ENCODE data around the gene TMPRSS12. TPM values are rescaled to one million over a fixed set of nuclear protein-coding genes. Genes with fewer than 3 reads are reported as not detected.

TMPRSS12 gene
- total and polyA plus RNA-seq, 4 donors, result 0.12 to 0.19 TPM; not detected in 2

Small RNA genes lying within 50 kb of the gene (small RNA-seq; reads per million reads assigned to genes)
- gene AC013244.2 (ENCODE audit: low replicate concordance) (not detected), gene RN7SL519P (ENCODE audit: low replicate concordance) (not detected)

Other genes with a start within 250 kb of the TMPRSS12 start
- 10 to 100 TPM; 23.6 to 49.3 TPM for gene ATF1, start 78.8 kb upstream of the TMPRSS12 start, total RNA-seq
- gene ATF1, start 78.8 kb upstream of the TMPRSS12 start, polyA plus RNA-seq (ENCODE audit: insufficient read length in 2 of 2), result 10 to 100 TPM; 17.8 to 19.8 TPM
- gene HIGD1C, start 109.6 kb downstream of the TMPRSS12 start, total RNA-seq, result not detected
- gene HIGD1C, start 109.6 kb downstream of the TMPRSS12 start, polyA plus RNA-seq (ENCODE audit: insufficient read length in 2 of 2), result under 1 TPM in 1 of 2 donors, not detected in 1; 0.53 TPM
- 100 to 1,000 TPM in 1 of 2 donors, 10 to 100 TPM in 1; 52.0 to 102 TPM for gene SLC11A2, start 183.5 kb downstream of the TMPRSS12 start, total RNA-seq
- 10 to 100 TPM; 56.0 to 65.1 TPM for gene SLC11A2, start 183.5 kb downstream of the TMPRSS12 start, polyA plus RNA-seq (ENCODE audit: insufficient read length in 2 of 2)
- gene LETMD1, start 205.4 kb downstream of the TMPRSS12 start, total RNA-seq, result 10 to 100 TPM; 66.5 to 67.5 TPM
- gene LETMD1, start 205.4 kb downstream of the TMPRSS12 start, polyA plus RNA-seq (ENCODE audit: insufficient read length in 2 of 2), result 100 to 1,000 TPM in 1 of 2 donors, 10 to 100 TPM in 1; 80.4 to 105 TPM
- gene CSRNP2, start 240.7 kb downstream of the TMPRSS12 start, total RNA-seq, result 10 to 100 TPM; 30.9 to 41.6 TPM
- 10 to 100 TPM; 53.4 to 61.1 TPM for gene CSRNP2, start 240.7 kb downstream of the TMPRSS12 start, polyA plus RNA-seq (ENCODE audit: insufficient read length in 2 of 2)